Stimulated activated CD8-positive, alpha-beta memory T cell treated with anti-CD3 and anti-CD28 coated beads, Interleukin-7, amount 100 ng/mL, for 4 hours (primary cell): ENCODE data around the gene CACNA1E.

Experiments used
- DNase-seq, 2 donors: peaks; one replicate each; pipeline ENCODE4 v3.0.0-alpha.2; 2020; ENCODE audit warnings: low read depth in 2 of 2

Gene CACNA1E

GRCh38 chr1:181583598-181583997 lies 100.3 kb downstream of the CACNA1E start:
- DNase-seq = no peak

DNA sequence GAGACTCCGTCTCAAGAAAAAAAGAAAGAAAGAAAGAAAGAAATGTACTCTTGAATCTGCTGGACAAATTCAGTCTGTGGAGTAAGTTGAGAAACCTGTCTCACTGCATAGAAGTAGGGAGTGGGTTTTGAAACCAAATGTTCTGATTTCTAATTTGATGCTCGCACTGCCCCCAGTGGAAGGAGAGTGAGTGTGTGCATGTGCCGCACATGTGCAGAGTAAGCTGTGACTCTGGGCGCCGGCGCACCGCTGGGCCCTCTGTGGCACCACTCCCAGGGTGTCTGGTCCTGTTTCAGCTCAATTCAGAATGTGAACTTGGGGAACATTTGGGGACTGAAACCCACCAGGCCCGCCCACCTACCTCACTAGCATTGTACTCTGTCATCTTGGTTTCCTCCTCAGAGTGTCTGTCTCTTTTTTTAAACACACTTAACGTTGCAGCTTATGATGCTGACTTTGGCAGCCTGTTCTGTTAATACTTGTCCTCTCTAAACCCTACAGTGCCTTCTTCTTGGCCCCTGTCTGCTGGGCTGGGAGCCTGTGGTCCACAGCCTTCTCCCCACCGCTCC lies 104.6 kb downstream of the CACNA1E start:
- DNase-seq = no peak

GRCh38 chr1:181588631-181589030 lies 105.3 kb downstream of the CACNA1E start:
- DNase-seq = no peak

- DNase-seq = no peak
Observed at GRCh38 chr1:181592255-181592859, 109.0 kb downstream of the CACNA1E start.

GRCh38 chr1:181593042-181593441 lies 109.7 kb downstream of the CACNA1E start:
- no peak for DNase-seq

DNA sequence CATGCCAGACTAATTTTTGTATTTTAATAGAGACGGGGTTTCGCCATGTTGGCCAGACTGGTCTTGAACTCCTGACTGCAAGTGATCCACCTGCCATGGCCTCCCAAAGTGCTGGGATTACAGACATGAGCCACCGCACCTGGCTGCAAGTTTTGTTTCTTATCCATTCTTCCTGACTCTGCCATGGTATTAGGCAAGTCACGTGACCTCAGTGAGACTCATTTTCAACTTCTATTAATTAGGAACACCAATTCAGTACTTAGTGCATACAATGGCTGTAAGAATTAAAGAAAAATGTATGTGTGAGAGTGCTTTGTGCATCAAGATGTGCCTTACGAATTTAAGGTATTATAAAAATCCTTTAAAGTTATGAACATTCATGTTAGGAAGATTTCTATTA lies 111.2 kb downstream of the CACNA1E start:
- no peak for DNase-seq

- no peak for DNase-seq
Observed at GRCh38 chr1:181595234-181595633, 111.9 kb downstream of the CACNA1E start.

- no peak for DNase-seq
Observed at GRCh38 chr1:181601186-181601950, 118.1 kb downstream of the CACNA1E start.

DNA sequence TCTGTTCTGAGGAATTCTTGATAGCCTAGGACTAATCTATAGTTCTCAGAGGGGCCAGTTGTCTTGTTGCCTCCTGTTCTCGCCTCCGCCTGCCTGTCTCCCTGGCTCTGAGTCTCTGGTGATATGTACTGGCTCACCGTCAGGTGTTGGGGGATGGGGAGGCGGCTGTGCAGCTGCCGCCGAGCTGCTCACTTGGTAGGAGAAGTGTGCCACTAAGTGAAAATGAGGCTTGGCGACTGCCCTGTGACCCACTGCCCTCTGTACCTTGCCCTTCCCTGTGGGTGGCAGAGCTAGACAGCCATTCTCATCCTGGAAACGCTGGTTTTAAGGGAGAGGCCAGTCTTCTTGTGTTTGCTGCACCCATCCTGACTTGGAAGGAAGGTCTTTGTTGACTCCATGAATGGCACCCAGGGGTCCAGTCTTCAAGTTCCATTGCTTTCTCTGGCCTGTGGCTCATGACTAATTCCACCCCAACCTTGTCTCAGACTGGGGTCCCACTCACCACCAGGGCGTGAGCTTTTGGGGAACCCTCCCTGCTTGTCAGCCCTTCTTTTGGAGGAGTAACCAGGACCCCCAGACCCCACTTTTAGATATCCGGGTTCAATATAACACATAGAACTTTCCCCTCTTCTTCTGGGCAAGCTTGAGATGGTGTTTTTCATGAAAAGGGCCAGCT lies 120.6 kb downstream of the CACNA1E start:
- no peak for DNase-seq

GRCh38 chr1:181604482-181605249 lies 121.3 kb downstream of the CACNA1E start:
- DNase-seq = no peak

DNA sequence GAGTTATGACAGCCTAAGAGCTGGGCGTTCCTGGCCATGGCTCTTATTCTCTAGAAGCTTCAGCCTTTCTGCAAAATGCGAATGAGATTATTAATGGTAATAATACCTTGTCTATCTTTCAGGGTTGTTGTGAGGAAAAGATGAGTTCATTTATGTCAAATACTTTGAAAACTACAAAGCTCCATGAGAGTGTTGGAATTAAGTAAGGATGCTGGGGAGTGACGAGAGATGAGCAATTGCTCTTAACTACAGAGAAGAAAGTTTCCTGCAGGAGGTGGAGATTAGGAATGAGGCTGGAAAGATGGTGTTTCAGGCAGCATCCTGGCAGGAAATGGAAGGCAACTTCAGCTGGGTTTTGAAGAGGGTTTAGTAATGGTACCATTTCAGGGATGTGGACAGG lies 124.2 kb downstream of the CACNA1E start:
- no peak for DNase-seq

- DNase-seq = no peak
Observed at GRCh38 chr1:181608386-181608785, 125.1 kb downstream of the CACNA1E start.

DNA sequence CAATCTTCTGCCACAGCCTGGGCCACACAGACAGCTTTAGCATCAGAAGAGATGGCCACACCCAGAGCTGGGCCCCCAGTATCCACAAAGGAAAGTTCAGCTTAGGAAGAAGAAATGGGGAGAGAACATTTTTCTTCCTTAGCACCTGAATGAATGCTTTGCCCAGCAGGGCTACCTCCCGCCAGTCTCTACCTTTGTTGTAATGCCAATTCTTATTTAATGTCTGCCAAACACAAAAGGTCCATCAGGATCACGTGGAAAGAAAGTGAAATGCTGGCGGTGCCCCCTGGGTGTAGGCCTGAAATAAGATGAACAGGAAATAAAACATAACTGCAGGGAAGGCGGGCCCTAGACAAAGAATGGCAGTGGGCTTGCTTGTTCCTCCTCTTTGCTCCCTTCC lies 125.6 kb downstream of the CACNA1E start:
- no peak for DNase-seq

DNA sequence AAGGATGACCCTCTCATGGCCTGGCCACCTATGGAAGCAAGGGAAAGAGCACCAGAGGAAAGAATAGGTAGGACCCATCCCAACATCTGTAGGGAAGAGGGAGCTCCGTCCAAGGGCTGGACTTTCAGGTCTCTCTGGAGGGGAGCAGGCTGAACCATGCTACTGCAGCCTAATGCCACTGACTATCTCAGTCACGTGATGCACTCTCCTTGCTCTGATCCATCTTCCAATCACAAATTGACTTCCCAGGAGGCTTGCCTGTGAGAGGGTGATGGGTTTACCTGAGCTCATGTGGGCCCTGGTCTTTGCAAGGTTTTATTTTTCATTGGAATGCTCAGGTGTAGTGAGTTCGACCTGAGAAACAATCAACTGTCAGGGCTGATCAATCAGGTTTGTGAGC lies 128.8 kb downstream of the CACNA1E start:
- DNase-seq = no peak

- no peak for DNase-seq
Observed at GRCh38 chr1:181618559-181618958, 135.2 kb downstream of the CACNA1E start.

DNA sequence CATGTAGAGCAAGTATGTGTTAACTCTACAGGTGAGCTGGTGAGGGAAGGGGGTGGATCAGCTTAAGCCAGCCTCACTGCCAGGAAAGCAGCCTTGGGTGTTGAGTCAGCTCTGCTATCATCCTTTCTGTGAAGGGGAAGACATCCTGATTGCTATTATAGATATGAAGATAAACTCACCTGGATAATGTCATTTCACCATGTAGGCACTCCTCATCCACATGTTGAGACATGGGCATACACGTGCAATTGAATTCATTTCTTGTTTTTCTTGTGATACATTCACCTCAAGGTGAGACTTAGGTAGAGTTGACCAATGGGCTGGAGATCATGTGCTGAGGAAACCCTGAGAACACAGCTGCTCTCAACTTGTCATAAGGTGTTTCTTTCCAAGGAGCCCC lies 136.9 kb downstream of the CACNA1E start:
- DNase-seq = no peak

GRCh38 chr1:181623850-181624249 lies 140.5 kb downstream of the CACNA1E start:
- DNase-seq = no peak

- DNase-seq = no peak
Observed at GRCh38 chr1:181626279-181626938, 143.1 kb downstream of the CACNA1E start.

DNA sequence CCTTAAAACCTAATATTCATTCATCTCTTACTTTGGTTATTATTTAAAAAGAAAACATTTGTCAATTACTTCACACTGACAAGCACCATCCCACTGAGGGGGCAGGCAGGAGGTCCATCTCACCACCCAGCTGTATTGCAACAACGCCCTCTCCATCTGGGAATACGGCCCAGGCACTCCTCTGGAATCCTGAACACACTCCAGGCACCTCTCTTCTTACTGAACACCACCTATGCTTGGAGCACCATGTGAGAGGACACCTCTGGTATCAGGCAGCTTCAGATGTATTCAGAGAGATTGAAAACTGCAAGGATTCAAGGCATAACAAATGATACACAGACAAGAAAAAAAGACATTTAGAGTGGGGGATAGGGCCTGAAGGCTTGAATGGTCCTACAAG lies 147.1 kb downstream of the CACNA1E start:
- DNase-seq = no peak

- DNase-seq = no peak
Observed at GRCh38 chr1:181630838-181631237, 147.5 kb downstream of the CACNA1E start.

DNA sequence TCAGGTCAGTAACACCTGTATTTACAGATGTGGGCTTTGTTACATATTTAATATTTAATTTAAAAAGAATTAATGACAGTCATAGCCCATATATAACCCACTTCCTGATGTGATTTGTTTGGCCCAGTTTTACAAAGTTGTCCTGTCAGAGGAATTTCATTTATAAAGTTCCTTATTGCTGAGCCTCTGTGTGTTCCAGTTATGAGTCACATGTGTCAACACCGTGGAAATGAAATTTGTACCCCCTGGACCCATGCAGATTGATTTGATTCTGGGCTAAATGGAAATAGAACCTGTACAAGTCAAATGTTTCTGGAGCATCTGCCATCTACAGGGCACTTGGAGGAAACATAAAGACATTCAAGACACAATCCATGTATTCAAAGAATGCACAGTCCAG lies 149.2 kb downstream of the CACNA1E start:
- no peak for DNase-seq
